ENCODE results near the gene CCDC186.
A peak's percentile ranks its signal among the peaks of the same experiment; 100 is the strongest.

CCDC186 gene

DNA sequence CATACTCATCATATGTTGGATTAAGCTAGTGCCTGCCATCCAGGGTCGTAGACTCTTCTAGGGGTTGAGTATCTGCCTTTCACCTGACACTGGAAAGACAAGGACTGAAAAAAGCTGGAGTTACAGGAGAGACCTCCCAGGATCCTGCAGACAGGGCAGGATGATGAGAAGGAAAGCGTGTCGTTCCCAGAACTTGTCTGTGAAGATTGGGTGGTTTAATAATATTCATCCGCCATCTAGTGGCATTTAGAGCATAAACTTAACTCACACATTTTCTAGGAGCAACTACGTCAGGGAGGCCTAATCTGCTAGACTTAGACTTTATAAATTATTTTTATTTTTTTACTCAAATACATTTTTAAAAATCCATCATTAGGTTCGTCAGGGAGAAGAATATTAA lies 70.7 kb downstream of the CCDC186 start:
- peak; percentile 51 for DNase-seq

DNA sequence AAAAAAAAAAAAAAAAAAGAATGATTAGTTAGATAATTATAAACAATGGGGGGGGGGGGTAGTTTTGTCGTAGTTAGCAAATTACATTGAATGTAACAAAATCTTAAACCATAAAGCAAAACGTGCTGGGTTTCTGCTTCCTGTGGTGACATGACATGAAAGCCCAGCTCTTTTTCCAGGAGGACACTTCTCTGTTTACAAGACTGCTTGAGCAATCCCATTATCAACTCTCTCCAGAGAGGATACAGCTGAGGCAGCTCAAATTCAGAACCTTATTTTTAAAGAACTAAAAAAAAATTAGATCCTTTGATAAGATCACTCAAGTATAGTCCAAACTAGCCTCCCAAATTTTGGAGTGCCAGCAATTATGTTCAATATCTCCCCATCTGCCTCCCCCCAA lies 71.7 kb downstream of the CCDC186 start:
- no peak for DNase-seq

DNA sequence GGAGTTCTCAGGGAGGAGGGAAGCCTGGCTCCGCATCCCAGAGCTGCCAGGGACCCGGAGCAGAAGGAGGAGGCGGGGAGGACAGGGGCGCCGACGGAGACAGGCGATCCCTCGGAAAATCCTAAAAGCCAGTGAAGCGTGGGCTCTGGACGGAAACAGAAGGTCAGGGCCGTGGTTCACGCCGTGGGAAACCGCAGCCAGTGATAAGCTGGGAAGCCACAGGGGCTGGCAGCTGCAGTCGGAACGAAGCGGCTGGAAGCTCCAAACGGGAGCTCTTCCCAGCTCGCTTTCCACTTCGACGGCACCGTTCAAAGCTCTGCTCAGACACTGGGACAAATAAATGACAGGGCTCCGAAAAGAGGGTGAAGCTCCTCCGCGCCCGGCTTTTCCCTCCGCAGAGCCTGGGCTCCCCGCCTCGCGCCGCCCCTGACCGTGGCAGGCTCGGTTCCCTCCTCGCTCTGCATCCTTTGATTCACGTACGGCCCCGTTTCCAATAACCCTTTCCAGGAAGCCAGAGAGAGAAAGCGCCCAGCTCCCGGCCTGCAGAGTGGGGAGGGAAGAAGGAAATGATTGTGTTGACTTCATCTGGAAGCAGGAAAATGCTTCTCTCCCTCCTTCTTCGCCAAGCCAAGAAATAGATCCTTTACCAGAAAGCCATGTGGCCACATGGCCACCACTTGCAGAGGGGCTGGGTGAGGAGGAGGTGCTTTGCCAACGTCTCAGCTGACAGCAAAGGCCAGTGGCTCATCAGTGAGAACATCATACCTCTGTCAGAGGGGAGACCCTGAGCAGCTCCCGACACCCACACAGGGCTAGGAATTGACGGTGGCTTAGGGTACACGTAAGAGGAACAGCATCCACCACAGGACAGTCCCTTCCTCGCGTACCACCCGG lies 72.9 kb downstream of the CCDC186 start:
- peak; percentile 20 for DNase-seq

GRCh38 chr10:114096864-114097263 lies 77.1 kb downstream of the CCDC186 start:
- DNase-seq: no peak

- no peak for DNase-seq
Measured at GRCh38 chr10:114095559-114096337, 78.3 kb downstream of the CCDC186 start.

GRCh38 chr10:114094795-114095194 lies 79.2 kb downstream of the CCDC186 start:
- no peak for DNase-seq

GRCh38 chr10:114087655-114088054 lies 86.3 kb downstream of the CCDC186 start:
- no peak for DNase-seq

- DNase-seq: no peak
Measured at GRCh38 chr10:114087255-114087654, 86.7 kb downstream of the CCDC186 start.

- no peak for DNase-seq
Measured at GRCh38 chr10:114084215-114084614, 89.8 kb downstream of the CCDC186 start.

DNA sequence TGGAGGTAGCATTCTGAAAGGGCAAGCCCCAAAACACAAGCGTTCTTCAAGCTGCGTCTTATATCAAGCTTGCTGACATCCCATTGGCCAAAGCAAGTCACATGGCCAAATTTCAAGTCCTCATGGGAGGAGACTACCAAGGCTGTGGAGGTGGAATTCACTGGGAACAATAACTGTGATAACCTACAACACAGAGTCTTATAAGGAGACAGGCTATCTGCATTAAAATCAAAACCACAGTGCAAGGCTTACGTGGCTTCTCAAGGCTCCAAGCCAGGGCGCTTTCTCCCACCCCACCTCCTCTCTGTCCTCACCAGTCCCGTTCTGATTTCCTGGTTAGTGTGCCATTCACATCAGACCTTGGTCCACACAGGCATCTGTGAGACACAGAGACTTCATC lies 91.0 kb downstream of the CCDC186 start:
- no peak for DNase-seq

DNA sequence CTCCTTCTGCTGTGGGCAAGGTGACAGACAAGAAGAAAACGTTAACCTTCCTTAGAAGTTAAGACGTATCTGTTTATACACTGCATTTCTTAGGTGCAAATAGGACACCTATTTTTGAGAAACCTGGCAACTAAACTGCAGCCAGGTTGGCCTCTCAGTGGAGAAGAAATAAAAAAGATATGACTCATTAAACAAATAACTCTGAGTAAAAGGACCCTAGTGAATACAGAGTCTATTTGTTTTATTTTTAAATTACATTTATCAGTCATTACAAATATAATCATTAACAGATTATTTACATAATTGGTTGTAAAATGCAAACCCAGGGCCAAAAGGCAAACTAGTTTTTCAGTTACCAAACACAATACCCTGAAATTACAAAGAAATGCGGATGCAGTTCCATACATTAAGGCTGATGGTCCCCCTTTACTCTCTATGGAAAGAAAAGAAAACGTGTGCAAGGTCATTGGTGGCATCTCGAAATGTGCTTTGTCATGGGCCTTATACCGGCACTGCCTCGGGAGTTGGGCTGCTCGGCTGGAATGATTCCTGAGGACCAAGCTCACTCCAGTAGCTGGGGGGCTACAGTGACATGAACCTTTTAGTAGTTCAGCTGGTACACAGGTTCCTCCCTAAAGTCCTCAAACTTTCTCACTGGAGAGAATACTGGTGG lies 92.0 kb downstream of the CCDC186 start:
- DNase-seq: no peak

DNA sequence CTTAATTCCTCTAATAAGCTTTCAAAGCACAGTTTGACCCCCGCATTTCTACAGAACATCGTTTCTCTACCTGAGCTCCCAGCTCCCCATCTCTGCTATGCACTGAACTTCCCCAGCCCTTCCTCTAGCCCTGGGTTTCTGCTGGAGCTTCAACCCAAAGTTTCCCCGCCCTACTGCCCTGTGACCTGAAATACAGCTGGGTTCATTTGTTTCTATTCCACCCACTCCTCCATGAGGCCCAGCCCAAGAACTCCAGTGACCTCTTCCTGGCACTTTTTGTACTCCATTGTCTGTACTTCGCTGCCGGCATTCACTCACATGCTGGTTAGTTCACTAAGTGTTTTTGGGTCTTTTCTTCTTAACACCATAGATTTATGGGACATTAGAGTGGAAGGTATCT lies 94.6 kb downstream of the CCDC186 start:
- no peak for DNase-seq

DNA sequence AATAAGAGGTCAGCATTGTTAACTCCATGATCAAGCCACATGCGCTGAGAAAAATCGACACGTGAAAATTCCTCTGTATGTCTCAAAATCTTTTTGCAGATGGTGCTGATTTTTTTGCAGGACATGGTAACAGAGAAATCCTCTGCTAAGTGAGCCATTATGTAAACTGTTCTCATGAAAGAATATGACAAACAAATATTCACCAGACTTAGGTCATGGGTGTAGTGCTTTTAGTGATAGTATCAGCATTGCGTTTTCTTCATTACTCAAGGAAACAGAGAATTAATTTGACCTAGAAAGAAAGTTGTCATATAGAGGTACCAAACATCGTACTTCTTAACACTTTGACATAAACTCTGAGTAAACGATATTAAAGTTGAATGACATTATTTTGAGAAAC lies 95.7 kb downstream of the CCDC186 start:
- no peak for DNase-seq

GRCh38 chr10:114077815-114078219 lies 96.2 kb downstream of the CCDC186 start:
- no peak for DNase-seq

DNA sequence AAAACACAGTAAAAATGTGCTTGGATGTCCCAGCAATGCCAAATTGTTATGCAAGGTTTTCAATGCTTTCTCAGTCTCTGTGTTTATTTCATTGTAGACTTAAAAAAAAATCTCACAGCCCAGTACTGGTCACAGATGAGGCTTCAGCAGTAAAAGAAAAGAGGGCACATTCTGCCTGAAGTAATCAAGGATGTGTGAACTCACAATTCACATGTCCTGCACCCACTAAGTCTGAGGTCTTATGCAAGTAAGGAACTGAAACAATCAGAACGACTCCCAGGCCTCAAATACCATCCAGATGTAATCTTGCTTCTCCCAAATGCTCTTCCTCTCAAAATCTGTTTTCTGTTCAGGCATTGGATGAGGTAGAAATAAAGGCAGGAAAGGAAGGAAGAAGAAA lies 96.7 kb downstream of the CCDC186 start:
- DNase-seq: no peak

GRCh38 chr10:114075093-114075492 lies 98.9 kb downstream of the CCDC186 start:
- no peak for DNase-seq

DNA sequence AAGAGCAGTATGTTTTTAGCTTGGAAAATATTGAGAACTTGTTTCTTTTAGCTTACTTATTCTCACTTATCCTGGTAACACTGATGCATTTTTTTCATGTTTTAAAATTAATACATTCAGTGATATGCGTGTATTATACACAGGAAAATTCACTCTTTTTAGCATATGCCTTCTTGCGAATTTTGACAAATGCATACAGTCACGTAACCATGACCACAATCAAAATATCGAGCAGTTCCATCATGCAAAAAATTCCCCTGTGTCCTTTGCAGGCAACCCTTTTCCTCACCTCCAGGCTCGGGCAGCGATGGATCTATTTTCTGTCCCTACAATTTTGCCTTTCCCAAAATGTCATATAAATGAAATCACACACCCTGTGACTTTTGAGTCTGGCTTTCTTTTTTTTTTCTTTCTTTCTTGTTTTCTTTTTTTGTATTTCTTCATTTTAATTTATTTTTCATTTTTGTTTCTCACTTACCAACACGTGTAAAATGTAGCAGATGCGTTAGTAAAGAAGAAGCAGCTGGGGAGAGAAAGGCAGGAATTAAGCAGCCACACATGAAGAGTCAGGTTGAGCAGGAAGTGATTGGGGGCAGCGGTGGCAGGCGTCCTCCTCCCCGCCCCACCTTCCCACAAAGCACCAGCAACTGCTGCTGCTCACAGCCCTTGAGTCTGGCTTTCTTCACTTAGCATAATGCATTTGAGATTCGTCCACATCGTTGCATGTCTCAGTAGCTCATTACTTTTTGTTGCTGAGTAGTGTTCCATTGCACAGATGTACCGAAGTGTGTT lies 100.4 kb downstream of the CCDC186 start:
- DNase-seq: no peak

GRCh38 chr10:114071178-114071577 lies 102.8 kb downstream of the CCDC186 start:
- DNase-seq: no peak
